Measurements from ENCODE around the gene ZFYVE27.

DNA sequence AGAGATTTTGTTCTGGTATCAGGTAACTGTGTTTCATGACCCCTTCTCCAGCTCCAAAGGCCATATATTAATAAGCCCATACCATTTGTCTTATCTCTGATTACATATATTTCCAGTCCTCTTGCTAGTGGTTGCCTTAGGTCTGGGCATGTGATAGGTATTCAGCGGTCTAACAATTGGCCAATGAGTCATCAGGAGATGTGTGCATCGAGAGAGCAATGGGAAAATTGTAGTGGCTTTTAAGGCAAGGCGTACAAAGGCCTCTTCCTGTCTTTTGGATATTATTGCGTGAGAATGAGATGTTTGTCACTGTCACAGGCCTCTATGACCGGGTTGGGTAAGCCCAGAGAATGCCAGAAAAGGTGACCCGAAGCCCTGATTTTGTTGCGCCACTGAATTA, 73.5 kb downstream of the ZFYVE27 start:
- TF ChIP-seq TAF1 (IDR thresholded peaks at IDR 0.05; ENCODE audit: low read depth) (no peak), EP300 (IDR thresholded peaks at IDR 0.05; ENCODE audit: borderline replicate concordance) (no peak)
- TF ChIP-seq, protein P1, sequence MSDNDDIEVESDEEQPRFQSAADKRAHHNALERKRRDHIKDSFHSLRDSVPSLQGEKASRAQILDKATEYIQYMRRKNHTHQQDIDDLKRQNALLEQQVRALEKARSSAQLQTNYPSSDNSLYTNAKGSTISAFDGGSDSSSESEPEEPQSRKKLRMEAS (IDR thresholded peaks at IDR 0.05) = no peak
